Measurements from ENCODE around the gene ADISSP. TPM values are rescaled to one million over a fixed set of nuclear protein-coding genes. Genes with fewer than 3 reads are reported as not detected.
A peak's percentile ranks its signal among the peaks of the same experiment; 100 is the strongest.

The ADISSP gene
- total and polyA plus RNA-seq, 8 donors, result 19.4 to 37.3 (median 29.4) TPM

DNA sequence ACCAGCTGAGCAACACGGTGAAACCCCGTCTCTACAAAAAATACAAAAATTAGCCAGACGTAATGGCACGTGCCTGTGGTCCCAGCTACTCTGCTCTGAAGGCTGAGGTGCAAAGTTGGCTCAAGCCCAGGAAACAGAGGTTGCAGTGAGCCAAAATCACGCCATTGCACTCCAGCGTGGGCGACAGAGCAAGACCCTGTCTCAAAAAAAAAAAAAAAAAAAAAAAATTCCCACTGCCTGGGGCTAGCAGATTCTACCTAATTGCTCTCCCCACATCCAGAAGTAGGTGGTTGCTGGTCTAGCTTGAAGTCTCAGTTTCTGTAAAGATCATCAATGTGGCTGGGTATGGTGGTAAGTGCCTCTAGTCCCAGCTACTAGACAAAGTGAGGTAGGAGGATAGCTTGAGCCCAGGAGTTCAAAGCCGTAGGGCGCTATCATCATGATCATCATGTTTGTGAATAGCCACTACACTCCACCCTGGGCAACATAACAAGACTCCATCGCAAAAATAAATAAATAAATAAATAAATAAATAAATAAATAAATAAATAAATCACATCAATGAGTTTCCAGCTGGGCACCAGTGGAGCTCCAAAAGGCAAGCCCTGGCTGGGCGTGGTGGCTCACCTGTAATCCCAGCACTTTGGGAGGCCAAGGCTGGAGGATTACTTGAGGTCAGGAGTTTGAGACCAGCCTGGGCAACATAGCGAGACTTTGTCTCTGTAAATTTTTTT lies 46.5 kb upstream of the ADISSP start:
- no peaks in the 10 kb centered on the region for H3K27me3 ChIP-seq
- no peaks in the 10 kb centered on the region for H3K36me3 ChIP-seq
- H3K27ac ChIP-seq, result peak overlapping the region in 1 of 2 donors; percentile 88
- ATAC-seq (no peak), DNase-seq (no peak)
- H3K4me3 ChIP-seq, result no peak overlapping the region
- intact Hi-C loops (cut with DNase I), result no loop called here
- TF ChIP-seq, protein P1, sequence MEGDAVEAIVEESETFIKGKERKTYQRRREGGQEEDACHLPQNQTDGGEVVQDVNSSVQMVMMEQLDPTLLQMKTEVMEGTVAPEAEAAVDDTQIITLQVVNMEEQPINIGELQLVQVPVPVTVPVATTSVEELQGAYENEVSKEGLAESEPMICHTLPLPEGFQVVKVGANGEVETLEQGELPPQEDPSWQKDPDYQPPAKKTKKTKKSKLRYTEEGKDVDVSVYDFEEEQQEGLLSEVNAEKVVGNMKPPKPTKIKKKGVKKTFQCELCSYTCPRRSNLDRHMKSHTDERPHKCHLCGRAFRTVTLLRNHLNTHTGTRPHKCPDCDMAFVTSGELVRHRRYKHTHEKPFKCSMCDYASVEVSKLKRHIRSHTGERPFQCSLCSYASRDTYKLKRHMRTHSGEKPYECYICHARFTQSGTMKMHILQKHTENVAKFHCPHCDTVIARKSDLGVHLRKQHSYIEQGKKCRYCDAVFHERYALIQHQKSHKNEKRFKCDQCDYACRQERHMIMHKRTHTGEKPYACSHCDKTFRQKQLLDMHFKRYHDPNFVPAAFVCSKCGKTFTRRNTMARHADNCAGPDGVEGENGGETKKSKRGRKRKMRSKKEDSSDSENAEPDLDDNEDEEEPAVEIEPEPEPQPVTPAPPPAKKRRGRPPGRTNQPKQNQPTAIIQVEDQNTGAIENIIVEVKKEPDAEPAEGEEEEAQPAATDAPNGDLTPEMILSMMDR (IDR thresholded peaks at IDR 0.05), result no peak
- no peaks in the 10 kb centered on the region for H3K9me3 ChIP-seq
- H3K4me1 ChIP-seq, result peaks cover 31 to 74% of the 10 kb centered on the region in 2 donors

DNA sequence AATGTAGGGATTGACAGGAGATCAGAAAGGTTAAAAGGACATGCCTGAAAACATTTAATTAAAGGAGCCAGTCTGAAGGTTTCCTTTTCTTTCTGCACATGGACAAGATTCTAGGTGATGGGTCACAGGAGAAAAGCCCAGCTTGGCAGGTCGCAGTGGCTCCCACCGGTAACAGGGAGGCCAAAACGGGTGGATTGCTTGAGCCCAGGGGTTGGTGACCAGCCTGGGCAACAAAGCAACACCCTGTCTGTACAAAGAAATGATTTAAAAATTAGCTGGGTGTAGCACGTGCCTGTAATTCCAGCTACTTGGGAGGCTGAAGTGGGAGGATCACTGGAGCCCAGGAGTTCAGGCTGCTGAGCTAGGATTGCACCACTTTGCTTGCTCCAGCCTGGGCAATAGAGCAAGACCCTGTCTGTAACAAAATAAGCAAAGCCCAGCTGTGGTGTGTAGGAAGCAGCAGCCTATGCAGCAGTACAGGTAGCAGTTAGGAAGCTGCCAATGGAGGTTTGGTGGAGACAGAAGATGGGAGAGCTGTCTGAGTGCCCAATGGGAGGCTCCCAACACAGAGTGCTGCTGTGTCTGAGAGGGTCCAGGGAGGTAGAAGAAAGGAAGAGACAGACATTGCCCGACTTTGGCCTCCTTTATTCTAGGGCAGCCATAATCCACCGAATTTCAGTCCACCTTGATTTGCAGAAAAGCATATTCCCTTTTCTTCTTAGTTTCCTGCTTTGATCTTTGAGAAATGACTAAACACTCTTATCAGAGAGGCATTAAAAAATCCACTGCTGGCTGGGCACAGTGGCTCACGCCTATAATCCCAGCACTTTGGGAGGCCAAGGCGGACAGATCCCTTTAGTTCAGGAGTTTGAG lies 45.7 kb upstream of the ADISSP start:
- no peaks in the 10 kb centered on the region for H3K9me3 ChIP-seq
- TF ChIP-seq, protein P1 (IDR thresholded peaks at IDR 0.05), result no peak
- peak overlapping the region; percentile 19 to 88 for H3K27ac ChIP-seq
- no peak for DNase-seq
- H3K4me1 ChIP-seq, result peaks cover 31 to 73% of the 10 kb centered on the region in 2 donors
- no peak overlapping the region for H3K4me3 ChIP-seq
- H3K27me3 ChIP-seq, result no peaks in the 10 kb centered on the region
- no peaks in the 10 kb centered on the region for H3K36me3 ChIP-seq
- no peak for ATAC-seq
- intact Hi-C loops (cut with DNase I), result no loop called here

DNA sequence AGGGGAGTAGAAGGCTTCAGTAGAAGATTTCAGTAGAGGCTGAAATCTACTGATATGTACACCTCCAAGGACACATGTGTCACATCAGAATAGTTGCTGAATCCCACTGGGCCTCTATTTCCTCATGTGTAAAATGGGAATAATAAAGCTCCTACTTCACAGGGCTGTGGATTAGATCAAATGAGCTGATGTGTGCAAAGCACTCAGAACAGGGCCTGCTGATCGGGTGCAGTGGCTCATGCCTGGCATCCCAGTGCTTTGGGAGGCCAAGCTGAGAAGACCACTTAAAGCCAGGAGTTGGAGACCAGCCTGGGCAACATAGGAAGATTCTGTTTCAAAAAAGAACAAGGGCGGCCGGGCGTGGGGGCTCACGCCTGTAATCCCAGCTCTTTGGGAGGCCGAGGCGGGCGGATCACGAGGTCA lies 44.7 kb upstream of the ADISSP start:
- Histone ChIP-seq H3K27me3 (no peaks in the 10 kb centered on the region), H3K4me1 (peaks cover 38 to 75% of the 10 kb centered on the region in 2 donors), H3K9me3 (no peaks in the 10 kb centered on the region), H3K4me3 (no peak overlapping the region), H3K27ac (peak overlapping the region; percentile 88 to 96), H3K36me3 (no peaks in the 10 kb centered on the region)
- DNase-seq, result no peak
- intact Hi-C loops (cut with DNase I), result no loop called here
- TF ChIP-seq, protein P1 (IDR thresholded peaks at IDR 0.05), result no peak
- no peak for ATAC-seq

DNA sequence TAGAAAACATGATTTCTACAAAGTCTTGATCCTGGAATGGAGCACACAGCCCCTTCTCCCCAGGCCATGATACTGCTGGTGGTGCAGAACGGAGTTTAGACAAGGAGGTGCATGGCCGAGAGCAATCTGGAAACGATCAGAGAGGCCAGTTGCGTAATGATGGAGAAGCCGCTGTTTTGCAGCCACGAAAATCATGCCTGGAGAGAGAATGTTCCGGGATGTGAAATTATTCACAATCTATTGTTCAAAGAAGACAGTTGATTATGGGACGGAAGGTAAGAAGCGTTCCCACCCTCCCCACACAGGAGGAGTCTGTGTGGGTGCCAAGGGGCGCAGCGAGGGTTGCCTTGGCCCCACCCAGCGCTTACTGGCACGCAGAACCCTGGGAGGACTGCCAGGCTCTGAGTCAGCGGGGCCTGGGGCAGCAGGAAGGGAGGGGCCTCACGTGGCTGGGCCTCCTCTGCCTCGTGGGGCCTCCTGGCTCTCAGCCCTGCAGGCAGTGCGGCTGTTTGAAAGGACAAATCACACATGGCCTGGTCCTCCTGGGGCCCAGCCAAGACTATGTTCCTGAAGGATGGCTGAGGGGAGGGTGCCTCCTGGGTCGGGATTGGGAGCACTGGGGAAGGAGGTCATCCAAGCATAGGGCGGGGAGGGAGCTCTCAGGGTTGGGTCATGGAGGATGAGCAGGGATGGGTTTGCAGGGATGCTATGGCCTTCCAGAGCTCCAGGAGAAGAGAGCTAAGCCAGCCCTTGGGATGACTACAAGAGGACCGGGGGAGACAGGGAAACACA lies 44.1 kb upstream of the ADISSP start:
- peaks cover 44 to 81% of the 10 kb centered on the region in 2 donors for H3K4me1 ChIP-seq
- TF ChIP-seq, protein P1 (IDR thresholded peaks at IDR 0.05), result no peak

More for the DNA sequence above, 44.1 kb upstream of the ADISSP start:
- Histone ChIP-seq H3K4me3 (peak overlapping the region; percentile 28 to 37), H3K27ac (peak overlapping the region; percentile 88 to 96), H3K27me3 (no peaks in the 10 kb centered on the region), H3K36me3 (no peaks in the 10 kb centered on the region), H3K9me3 (no peaks in the 10 kb centered on the region)
- DNase-seq (peak; percentile 98 to 99 (median 99)), ATAC-seq (peak; percentile 81)
- intact Hi-C loops (cut with DNase I), result no loop called here
